Stimulated activated CD4-positive, alpha-beta T cell treated with anti-CD3 and anti-CD28 coated beads, Interleukin-1b, Interleukin-23, amount 100 ng/mL, for 48 hours (primary cell): ENCODE results near the gene SERINC5.

Experiments used
- DNase-seq: peaks from one replicate; pipeline ENCODE4 v3.0.0-alpha.2; 2020

SERINC5 gene

DNA sequence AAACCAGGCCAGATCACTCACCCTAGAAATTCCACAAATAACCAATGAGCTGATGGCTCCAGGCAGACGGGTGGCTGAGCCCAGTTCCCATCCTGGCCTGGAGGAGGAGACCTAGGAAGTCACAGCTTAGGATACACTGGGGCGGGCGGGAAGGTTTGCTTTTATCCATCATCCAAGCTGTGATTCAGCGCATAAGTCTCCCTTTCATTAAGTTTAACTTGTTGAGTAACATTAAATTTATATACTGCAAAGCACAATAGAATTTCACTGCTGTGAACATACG, 165.0 kb downstream of the SERINC5 start:
- DNase-seq, result no peak

DNA sequence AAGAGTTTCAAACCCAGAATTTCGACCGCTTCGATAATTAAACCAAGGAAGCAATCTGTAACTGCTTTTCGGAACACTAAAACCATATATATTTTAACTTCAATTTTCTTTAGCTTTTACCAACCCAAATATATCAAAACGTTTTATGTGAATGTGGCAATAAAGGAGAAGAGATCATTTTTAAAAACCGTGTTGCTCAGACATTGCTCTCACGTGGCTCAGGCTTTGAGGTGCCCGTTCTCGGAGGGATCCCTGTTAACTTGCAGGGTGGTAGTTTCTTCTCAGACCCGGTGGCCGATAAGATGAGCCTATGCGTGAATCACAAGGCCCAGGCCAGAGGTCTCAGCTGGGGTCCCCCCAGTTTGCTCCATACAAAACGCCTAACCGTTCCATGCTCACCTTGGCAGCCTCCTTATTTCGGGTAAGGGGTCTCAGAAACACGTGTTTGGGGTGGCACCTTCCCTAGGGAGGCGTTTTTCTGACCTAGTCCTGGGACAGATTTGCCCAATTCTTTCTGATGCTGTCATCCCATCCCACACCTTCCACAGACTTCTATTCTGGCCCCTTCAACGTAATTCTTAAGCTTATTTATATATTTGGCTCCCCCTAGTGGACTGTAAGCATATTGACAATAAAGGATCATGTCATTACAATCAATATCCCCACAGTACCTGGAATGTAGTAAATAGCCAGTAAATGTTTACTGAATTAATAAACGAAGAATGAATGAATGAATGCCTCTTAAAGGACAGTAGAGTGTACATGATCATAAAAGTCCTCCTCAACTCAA, 172.6 kb downstream of the SERINC5 start:
- no peak for DNase-seq

DNA sequence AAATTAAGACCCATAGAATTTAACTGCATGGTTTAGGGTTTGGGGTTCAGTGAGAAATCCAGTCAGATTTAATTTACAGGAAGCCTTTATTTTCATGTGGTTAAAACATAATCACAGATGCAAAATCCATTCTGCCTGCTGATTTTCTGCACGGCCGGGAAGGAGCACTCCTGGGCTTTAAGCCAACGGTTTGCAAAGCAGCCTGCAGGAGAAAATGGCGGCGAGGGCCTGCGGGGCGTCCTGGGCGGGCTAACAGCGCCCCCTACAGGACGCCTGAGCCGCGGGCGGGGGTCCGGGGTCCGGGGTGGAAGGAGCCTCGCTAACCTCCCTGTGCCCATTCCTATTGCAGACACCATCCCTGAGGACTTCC, 173.1 kb downstream of the SERINC5 start:
- DNase-seq, result peak; percentile 70

DNA sequence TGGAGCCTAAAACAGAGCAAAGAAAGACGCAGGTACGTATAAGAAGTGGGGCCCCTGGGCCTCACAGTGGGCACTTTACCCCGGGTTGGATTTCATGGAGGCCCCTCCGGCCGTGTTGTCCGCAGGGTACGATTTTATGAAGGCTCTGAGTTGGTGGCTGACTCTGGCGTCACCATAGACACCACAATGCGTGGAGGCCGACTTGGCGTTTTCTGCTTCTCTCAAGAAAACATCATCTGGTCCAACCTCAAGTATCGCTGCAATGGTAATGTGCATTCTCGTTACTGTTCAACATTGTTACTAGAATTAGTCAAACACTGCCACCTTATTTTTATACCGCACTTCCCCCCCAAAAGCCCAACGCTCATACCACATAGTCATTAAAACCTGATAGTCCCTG, 173.6 kb downstream of the SERINC5 start:
- DNase-seq, result no peak

DNA sequence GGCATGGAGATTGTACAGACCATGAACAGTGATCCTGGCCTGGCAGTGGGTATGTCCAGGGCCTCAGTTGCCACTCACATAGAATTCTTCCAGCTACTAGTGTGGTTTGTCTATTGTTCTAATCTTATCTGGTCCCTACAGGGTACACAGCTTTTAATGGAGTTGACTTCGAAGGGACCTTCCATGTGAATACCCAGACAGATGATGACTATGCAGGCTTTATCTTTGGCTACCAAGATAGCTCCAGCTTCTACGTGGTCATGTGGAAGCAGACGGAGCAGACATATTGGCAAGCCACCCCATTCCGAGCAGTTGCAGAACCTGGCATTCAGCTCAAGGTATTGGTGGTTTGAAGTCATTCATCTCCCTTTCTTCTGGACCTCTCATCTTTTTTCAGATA, 176.9 kb downstream of the SERINC5 start:
- no peak for DNase-seq

DNA sequence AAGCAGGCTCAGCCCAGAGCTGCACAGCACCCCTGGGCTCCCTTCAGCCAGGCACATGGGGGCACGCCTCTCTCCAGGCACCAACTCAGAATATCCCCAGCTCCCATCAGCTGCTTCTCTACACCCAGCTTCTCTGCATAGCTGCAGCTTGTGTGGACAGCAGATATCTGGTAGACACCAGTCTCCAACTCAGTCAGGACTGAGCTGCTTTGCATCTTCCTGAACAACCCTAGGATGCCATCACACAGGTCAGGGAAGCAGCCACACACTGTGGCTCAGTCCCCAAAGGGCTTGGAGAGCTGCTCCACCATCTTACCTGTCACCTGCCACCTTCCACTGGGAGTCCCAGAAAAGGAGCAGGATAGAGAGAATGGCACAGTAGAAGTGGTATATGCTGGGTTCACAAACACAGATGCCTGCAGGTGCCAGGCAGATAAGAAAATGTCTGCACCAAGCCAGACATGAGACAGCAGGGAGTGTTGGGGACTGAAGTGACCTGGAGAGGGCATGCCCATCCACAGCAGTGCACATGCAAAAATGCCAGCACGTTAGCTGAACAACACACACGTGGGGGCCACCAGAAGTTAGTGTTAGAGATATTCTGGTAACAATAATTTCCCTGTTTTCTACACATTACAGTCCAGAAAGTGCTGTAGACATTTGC, 178.7 kb downstream of the SERINC5 start:
- DNase-seq, result no peak

DNA sequence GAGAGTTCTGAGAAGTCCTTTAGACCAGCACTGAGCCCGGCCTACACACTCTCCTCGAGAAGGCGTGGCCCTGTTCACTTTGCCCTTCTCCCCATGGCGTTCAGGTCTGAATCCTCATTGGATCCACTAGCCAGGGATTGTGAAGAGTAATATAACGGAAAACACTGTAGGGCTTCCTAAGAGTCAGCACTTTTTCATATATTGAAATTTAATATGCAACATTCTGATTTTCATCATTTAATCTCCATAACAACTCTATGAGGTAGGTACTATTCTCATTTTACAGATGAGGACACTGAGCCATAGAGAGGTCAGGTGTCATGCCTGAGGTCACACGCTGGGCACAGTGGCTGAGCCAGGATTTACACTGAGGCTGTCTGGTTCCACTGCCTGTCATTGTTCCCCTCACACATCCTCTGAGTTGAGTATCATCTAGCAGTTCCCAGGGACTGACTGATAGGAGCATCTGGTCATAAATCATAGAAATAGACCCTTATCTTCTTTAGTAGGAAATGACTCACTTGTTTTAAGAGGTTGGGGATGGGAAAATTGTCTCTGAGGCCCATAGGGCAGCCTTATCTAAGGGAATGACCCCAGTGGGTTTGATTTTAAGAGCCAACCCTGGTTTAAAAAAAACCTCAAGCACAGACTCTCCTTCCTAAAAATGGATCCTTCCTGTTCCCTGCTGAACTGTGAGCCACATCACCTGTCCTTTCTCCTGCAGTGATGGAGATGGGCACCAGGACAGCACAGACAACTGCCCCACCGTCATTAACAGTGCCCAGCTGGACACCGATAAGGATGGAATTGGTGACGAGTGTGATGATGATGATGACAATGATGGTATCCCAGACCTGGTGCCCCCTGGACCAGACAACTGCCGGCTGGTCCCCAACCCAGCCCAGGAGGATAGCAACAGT, 179.5 kb downstream of the SERINC5 start:
- DNase-seq, result no peak

DNA sequence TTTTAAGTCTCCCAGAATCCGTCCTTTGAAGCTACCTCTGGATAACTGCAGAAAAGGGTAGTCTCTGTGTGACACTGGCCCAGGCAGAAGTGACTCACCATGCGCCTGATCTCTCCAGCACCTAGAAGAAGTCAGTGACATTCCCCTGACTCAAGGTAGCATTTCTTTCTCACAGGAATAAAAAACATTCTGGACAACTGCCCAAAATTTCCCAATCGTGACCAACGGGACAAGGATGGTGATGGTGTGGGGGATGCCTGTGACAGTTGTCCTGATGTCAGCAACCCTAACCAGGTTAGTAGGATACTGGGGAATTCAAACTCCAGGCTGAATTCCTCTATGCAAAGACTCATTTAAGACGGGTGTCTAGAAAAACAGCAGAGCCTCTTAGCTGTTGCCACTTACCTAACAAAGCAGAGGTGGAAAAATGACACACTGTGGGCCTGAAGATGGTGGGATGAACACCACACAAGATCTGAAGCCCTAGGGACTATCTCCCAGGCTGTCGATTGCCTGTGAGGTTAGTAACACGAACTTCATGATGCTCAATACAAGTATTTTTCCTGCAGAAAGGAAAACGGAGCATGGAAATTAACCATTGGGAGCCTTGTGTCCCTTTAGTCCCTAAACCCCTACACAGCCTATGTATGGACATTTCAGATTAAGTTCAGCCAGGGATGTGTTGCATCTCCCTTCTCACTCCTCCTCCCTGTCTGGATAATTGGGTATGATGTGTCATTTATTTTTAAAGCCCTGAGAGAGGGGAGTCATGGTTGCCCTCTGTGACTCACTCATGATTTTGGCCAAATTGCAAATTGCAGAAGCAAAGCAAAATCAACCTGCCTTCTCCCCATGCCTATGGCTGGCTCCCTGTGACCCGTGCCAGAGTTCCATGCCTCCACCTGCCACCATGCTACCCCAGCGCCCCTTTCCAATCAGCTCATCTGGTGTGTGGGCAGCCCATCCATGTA, 183.5 kb downstream of the SERINC5 start:
- no peak for DNase-seq

DNA sequence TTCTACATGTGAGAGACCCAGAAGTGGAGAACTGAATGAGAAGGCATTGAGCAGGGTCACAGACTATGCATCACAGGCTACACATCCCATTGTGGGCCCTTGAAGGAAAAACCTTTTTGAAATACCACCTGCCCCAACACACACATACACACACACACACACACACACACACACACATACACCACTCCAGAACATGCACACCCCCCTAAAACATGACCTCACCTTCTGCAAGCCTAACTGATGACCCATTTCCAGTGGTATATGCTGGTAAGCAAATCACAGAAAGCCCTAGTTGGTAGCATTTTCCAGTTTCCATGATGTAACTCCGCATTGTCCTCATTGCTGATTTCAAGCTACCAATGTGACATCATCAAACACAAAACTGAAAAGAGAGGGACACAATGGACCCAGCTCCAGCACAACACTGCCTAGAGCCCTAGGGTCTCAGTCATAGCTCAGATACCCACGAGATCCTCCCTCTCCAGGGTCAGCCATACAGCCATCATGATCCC, 184.3 kb downstream of the SERINC5 start:
- DNase-seq, result no peak

DNA sequence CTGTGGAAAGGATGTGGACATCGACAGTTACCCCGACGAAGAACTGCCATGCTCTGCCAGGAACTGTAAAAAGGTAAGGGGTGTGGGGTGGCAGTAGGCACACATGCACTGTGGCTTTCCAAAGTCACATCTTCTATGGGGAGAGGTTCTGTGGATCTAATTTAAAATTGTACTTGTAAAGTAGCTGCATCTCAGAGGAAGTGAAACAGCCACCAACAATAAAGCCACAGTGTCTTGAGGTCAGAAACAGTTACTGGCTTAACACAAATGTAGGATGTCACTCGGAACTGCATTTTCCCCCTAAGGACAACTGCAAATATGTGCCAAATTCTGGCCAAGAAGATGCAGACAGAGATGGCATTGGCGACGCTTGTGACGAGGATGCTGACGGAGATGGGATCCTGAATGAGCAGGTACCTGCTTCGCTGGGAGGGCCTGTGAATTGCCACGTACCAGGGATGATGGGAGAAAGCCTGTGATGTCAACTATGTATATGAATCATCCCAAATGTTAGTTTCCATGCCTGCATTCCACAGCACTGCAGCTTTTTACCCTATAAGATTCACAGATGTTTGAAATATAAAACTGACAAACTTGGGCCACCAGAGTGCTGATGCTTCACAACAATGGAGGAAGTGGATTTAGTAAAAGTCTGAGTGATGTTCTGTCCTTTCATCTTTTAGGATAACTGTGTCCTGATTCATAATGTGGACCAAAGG, 185.4 kb downstream of the SERINC5 start:
- no peak for DNase-seq

DNA sequence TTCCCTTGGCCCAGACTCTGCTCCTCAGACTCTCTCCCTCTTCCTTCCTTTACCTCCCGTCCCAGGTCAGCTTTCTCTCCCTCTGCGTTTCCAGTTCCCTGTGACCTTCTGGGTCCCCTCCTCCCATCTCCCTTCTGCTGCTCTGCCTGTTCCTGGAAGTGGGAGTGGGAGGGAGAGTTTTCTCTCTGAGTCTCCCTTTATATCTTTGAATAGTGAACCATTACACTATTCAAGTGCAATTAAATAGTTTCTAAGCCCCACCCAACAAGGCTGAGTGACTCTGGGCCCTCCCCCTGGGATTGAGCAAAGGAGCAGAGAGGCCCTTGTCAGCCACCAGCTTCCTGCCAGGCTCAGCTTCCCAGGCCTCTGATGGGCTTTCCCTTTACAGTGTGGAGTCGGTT, 185.9 kb downstream of the SERINC5 start:
- no peak for DNase-seq

DNA sequence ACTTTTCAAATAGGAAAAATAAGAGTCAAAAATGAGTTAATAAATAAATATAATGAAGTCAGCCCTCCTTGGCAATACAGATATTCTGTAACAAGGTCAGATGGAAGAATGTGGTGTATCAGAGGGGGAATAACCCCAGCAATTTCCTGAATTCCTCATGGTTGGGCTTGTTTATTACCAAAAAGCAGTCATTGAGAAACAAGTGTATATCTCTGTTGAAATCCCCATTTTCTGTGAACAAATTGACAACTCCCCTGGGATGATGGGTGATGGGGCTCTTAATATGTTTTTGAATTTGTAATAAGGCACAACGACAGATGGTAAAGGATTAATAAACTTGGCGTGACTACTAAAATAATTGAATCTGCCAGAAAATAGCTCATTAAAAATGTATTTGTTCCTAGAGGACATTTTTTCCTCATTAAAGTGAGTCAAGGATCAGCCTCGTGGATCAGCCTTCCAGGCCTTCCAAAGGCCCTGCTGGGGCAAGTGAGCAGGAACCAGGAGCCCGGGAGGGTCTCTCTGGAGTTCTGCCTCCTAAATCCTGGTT, 186.5 kb downstream of the SERINC5 start:
- no peak for DNase-seq

DNA sequence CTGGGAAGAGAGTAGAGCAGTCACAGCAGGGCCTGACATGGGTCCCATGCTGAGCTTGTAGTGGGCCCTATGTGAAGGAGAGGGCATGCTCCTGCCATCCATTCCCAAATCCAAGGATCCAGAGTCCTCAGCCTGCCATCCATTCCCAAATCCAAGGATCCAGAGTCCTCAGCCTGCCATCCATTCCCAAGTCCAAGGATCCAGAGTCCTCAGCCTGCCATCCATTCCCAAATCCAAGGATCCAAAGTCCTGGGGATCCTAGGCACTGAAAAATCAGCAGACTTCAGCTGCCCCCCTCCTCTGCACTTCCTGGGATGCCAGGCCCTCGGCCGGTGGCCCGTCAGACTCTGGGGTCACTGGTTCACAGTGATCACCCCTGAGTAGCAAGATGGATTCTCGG, 187.1 kb downstream of the SERINC5 start:
- no peak for DNase-seq

DNA sequence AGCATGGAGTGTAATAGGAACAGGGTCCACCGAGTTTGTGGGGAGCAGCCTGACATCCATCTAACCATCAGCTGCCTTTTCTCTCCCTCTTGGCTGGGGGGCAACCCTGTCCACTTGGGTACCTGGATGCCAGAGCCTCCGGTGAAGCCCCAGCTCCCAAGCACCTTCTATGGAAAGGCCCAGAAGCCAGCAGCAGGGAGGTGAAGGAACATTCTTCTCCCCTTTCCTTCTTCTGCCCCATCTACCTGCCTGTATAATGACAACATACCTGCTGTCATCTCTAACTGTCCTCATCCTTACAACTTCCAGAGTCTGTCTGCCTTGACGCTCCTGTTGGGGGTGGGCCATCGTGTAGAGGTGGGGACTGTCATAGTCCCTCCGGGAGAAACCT, 187.6 kb downstream of the SERINC5 start:
- DNase-seq, result no peak

DNA sequence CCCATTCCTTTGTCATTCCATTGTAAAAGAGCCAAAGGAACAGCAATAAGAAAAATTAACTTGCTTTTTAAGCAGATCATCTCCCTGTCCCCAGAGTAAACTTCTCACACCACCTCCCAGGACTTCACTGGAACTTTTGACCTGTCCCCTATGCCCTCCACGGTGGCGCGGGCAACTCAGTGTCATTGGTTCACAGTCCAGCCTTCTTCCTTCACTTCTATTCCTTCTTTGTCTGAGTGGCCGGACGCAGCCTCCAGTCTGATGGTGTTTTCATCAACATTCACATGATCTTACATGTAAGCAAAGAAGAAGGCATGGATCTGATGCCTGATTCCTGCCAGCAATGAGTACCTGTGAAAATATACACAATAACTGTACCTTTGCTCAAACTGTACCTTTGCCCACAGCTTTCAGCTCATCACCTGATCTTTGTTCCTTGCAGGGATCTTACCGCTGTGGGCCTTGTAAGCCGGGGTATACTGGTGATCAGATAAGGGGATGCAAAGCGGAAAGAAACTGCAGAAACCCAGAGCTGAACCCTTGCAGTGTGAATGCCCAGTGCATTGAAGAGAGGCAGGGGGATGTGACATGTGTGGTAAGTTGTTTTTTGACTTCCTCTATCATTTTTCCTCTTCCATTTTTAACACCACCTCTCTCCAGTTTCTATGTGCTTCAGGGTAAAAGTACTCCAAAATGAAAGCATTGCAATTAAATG, 188.2 kb downstream of the SERINC5 start:
- DNase-seq, result no peak

DNA sequence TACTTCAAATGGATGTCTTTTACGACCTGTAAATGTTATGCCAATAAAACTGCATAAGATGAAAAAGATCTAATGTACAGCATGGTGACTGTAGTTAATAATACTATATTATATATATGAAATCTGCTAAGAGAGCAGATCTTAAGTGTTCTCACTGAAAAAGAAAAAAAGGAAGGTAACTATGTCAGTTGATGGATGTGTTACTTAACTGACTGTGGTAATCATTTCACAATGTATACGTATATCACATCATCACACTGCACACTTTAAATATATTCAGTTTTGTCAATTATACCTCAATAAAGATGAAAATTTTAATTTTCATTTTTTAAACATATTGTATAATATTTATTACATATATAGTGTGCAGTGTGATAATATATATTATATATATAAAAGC, 188.8 kb downstream of the SERINC5 start:
- DNase-seq, result no peak

DNA sequence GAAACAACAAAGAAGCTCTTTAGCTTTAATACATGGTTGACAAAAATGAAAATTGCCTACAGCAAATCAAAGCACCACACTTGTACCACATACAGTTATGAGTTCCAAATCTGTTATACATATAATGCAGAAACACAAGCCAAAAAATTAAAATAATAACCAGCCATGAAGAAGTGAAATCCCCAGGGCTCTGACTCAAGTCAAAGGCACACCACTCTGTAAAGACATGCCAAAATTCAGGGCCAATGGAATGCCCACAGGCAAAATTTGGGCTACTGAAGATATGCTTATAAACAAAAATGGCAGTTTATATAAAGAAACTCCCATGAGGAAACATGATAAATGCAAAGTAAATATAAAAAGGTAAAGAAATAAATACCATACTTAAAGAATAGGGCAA, 191.7 kb downstream of the SERINC5 start:
- no peak for DNase-seq
